Activated CD4-positive, alpha-beta T cell treated with anti-CD3 and anti-CD28 coated beads for 36 hours (primary cell): ENCODE results near the gene RXRA. TPM values are rescaled to one million over a fixed set of nuclear protein-coding genes. Genes with fewer than 3 reads are reported as not detected.

Experiments used
- ATAC-seq: fragments of 200-7000 bp; cut with Tn5 transposase; one replicate; pipeline ENCODE4 v1.10.0; 2021; ENCODE audit warnings: mild to moderate bottlenecking, moderate library complexity
- CTCF ChIA-PET: fragments of 350-600 bp; sonication (Branson Sonifier 250); formaldehyde crosslinking; loops from one replicate; lab custom pipeline; 2021; ENCODE audit warnings: antibody characterized with exemption; lab: Charles Lee
- POLR2A ChIA-PET: fragments of 350-600 bp; sonication (Branson Sonifier 250); formaldehyde crosslinking; loops from one replicate; lab custom pipeline; 2021; ENCODE audit warnings: antibody characterized with exemption, inconsistent platforms; lab: Charles Lee
- DNase-seq: peaks from one replicate; pipeline ENCODE4 v3.0.0-alpha.2; 2020
- H3K27ac Mint-ChIP-seq: one replicate; pipeline ENCODE4 v1.8.0; 2021; ENCODE audit warnings: mixed read lengths
- H3K27me3 Mint-ChIP-seq: one replicate; pipeline ENCODE4 v1.8.0; 2021; ENCODE audit warnings: mixed read lengths
- H3K36me3 Mint-ChIP-seq: one replicate; pipeline ENCODE4 v1.8.0; 2021; ENCODE audit warnings: low read depth, mixed read lengths
- H3K4me1 Mint-ChIP-seq: one replicate; pipeline ENCODE4 v1.8.0; 2021; ENCODE audit warnings: mixed read lengths
- H3K4me3 Mint-ChIP-seq: one replicate; pipeline ENCODE4 v1.8.0; 2021; ENCODE audit warnings: mild to moderate bottlenecking, moderate library complexity, mixed read lengths
- H3K9me3 Mint-ChIP-seq: one replicate; pipeline ENCODE4 v1.8.0; 2021; ENCODE audit warnings: low read depth, mixed read lengths
- intact Hi-C, 2 experiments: fragments of 100-400 bp; cut with DNase I in 1 of 2; cut with micrococcal nuclease in 1 of 2; formaldehyde crosslinking; loops; one replicate each; pipeline versions ENCODE4 v1.14.2 to v1.15.1; 2022 to 2024; cut with DNase I, micrococcal nuclease
- total RNA-seq, 2 experiments: library from RNA; stranded (reverse); gene quantifications; one replicate each; pipeline ENCODE4 v1.2.3, GENCODE V29; 2021

RXRA gene
- total RNA-seq, 2 experiments from 2014 or later, result 17.6 to 20.9 TPM

DNA sequence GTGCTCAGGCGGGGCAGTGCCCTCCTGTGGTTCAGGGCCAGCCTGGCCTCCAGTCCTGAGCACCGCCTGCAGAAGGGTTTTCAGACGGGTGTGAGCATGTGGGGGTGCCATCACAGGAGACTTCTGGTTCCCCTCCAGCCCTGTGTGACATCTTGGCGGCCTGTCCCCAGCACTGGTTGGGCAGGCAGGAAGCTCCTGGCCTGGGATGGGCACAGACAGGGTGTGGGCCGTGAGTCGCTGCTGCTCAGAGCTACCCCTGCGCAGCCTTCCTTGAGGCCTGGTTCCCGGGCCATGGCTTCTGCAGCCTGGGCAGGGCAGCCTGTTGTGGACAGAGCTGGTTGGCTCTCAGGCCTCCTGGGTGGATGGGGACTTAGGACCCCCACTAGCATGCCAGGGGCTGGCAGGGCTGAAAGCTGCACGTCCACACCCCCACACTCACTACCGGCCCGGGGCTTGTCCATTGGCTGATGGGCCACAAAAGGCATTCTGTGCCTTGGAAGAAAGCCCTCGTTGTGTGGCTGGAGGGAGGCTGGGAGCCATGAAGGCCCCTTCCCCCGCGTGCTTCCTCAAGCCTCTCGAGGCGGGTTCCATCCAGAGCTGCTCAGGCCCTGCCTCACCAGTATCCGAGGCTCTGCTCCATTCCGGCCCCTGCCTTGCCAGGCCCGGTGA, 58.7 kb downstream of the RXRA start:
- intact Hi-C loops, result no loop called here
- CTCF ChIA-PET, result interaction anchor here (0.9 to 1.0 kb wide), 2 partner anchors 9 to 58 kb away, joined by 3 to 4 read pairs; no protein-coding TSS in a partner anchor

DNA sequence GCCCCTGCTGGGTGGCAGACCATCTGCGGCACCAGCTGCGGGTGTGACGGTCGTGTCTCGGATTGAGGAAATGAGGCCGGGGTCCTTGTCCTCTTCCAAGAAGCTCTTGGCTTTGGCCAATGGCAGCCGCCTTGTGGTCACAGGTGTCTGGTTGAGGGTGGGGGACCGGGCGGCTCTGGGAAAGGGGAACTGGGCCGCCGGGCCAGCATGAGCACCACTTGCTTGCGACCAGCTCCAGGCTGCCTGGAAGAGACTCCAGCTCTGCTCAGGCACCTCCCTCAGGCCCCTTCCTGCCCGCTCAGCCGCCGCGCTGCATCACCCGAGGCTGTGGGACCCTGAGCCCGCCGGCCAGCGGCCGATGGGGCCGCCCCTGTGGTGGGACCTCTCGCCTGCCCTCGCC, 59.7 kb downstream of the RXRA start:
- Mint-ChIP-seq H3K4me3 (no peak overlapping the region), H3K27ac (no peak overlapping the region), H3K9me3 (no peaks in the 10 kb centered on the region), H3K27me3 (peaks cover 6% of the 10 kb centered on the region), H3K4me1 (peaks cover 38% of the 10 kb centered on the region), H3K36me3 (no peaks in the 10 kb centered on the region)
- POLR2A ChIA-PET, result no interaction called here
- ATAC-seq, result no peak
- DNase-seq, result no peak
- intact Hi-C loops, result no loop called here
- CTCF ChIA-PET, result interaction anchor here (0.5 kb wide), 1 partner anchor 15 kb away, joined by 3 read pairs; no protein-coding TSS in a partner anchor

More for the DNA sequence above, 58.7 kb downstream of the RXRA start:
- Mint-ChIP-seq H3K27me3 (peaks cover 6% of the 10 kb centered on the region), H3K36me3 (no peaks in the 10 kb centered on the region), H3K27ac (no peak overlapping the region), H3K4me1 (peaks cover 28% of the 10 kb centered on the region), H3K4me3 (no peak overlapping the region), H3K9me3 (no peaks in the 10 kb centered on the region)
- POLR2A ChIA-PET, result interaction anchor here (0.7 kb wide), 1 partner anchor 22 kb away, joined by 3 read pairs; no protein-coding TSS in a partner anchor
- no peak for ATAC-seq
- no peak for DNase-seq

DNA sequence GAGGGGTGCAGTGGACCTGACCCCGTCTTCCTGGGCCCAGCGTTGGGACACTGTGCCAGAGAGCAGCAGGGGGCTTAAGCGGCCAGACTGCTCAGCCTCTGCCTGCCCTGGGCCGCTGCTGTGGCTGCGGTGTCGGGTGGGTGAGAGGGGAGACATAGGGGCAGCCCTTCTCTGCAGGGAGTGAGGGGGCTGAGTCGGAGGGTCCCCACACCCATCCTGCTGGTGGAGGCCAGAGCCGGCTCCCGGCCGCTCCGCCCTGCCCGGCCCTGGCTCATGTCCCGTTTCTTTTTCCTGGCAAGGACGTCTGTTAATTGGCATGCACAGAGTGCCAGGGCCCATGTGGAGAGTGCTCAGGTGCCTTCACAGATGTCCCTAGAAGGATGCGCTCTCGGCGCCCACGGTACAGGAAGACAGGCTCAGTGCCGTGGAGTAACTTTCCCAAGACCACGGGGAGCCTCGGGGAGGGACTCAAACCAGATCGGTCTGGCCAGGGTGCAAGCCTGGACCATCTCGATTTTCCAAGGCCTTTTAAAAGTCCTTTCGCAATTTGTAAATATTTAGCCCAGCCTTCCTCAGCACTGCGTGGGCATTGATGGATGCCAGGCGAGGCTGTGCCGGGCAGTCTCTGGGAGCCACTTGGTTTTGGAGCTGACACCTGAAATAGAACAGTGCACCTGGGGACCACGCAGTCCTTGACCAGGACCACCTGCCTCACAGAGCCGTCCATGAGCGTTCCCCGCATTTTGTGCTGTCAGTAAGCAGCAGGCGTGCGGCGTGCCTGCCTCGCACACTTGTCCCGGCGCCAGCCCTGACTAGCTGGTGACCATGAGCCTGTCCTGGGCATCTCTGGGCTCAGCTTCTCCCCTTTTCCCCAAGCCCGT, 60.9 kb downstream of the RXRA start:
- H3K4me1 Mint-ChIP-seq, result peaks cover 38% of the 10 kb centered on the region
- ATAC-seq, result no peak
- no peaks in the 10 kb centered on the region for H3K36me3 Mint-ChIP-seq
- intact Hi-C loops, result no loop called here
- H3K4me3 Mint-ChIP-seq, result no peak overlapping the region
- ChIA-PET CTCF (interaction anchor here (0.7 to 1.1 kb wide), 2 partner anchors 11 to 56 kb away, joined by 3 to 4 read pairs; no protein-coding TSS in a partner anchor), POLR2A (interaction anchor here (0.7 kb wide), 1 partner anchor 65 kb away, joined by 3 read pairs; no protein-coding TSS in a partner anchor)
- DNase-seq, result no peak
- H3K27ac Mint-ChIP-seq, result peak overlapping the region; percentile 29
- H3K27me3 Mint-ChIP-seq, result peaks cover 6% of the 10 kb centered on the region
- no peaks in the 10 kb centered on the region for H3K9me3 Mint-ChIP-seq

DNA sequence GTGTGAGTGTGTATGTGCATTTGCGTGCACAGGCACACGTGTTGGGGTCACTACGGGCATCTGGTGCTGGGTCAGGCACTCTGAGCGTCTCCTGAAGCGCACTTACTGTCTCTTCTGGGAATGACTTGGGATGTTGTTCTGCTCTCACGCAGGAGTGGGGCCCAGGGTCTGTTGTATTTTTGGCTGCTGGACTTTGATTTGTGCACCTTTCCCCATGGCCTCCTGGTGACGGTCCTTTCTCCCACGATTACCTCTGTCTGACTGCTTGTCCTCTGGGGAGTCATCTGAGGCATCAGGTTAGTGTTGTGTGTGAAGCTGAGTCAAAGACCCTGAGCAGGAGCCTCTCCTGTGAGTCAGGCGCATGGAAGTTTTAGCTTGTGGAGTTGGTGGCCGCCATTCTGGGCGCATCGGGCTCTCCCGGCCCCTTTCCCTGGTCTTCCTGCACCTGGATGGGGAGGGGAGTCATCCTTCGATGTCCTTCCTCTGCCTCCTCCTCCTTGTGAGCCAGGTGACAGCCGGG, 62.1 kb downstream of the RXRA start:
- no peak for ATAC-seq
- CTCF ChIA-PET, result interaction anchor here (1.1 kb wide), 1 partner anchor 55 kb away, joined by 3 read pairs; no protein-coding TSS in a partner anchor

DNA sequence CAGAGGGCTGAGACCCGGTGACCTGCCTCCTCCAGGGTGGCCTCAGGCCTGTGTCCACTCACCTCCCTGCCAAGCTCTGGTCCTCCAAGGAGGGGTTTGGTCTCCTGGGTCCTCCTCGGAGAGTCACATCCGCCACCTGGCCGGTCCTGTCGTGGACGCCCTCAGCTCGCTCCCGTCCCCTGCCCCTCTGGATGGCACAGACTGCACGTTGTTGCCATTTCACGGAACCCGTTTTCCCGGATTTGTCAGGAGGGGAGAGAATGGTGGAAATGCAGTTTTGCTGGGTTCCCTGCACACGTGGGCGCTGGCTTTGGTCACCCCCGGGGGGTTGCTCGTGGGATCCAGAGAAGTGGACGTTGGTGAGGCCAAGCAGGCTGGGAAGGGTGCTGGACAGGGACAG, 62.7 kb downstream of the RXRA start:
- Mint-ChIP-seq H3K9me3 (peaks cover 2% of the 10 kb centered on the region), H3K36me3 (peaks cover 3% of the 10 kb centered on the region), H3K27me3 (peaks cover 9% of the 10 kb centered on the region), H3K27ac (no peak overlapping the region), H3K4me1 (peaks cover 45% of the 10 kb centered on the region), H3K4me3 (no peak overlapping the region)
- intact Hi-C loops, result no loop called here
- ChIA-PET CTCF (no interaction called here), POLR2A (no interaction called here)
- ATAC-seq, result no peak
- DNase-seq, result no peak

More for the DNA sequence above, 62.1 kb downstream of the RXRA start:
- POLR2A ChIA-PET, result interaction anchor here (0.7 kb wide), 1 partner anchor 66 kb away, joined by 3 read pairs; no protein-coding TSS in a partner anchor
- no peaks in the 10 kb centered on the region for H3K36me3 Mint-ChIP-seq
- H3K4me3 Mint-ChIP-seq, result no peak overlapping the region
- H3K9me3 Mint-ChIP-seq, result no peaks in the 10 kb centered on the region
- peaks cover 6% of the 10 kb centered on the region for H3K27me3 Mint-ChIP-seq
- intact Hi-C loops, result no loop called here
- no peak overlapping the region for H3K27ac Mint-ChIP-seq
- H3K4me1 Mint-ChIP-seq, result peaks cover 38% of the 10 kb centered on the region
- no peak for DNase-seq

DNA sequence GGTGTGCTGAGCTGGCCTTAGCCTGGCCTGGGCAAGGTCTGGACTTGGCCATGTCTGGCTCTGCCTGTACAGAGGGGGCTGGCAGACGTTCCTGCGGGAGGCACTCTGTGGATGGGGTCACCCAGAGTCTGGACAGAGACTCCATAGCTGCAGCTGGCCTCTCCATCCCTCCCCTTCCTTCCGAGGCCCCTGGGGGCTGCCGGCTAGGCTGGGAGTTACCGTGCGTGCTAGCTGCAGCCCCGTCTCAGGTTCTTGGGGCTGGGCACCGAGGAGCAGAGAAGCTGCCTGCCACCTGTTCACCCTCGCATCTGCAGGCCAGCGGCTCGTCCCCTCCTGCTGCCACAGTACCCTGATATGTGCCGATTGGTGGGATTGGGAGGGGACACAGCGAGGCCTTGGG, 63.4 kb downstream of the RXRA start:
- Mint-ChIP-seq H3K4me3 (no peak overlapping the region), H3K4me1 (peaks cover 49% of the 10 kb centered on the region), H3K36me3 (peaks cover 5% of the 10 kb centered on the region), H3K27ac (no peak overlapping the region), H3K9me3 (peaks cover 5% of the 10 kb centered on the region), H3K27me3 (peaks cover 11% of the 10 kb centered on the region)
- DNase-seq (no peak), ATAC-seq (no peak)
- CTCF ChIA-PET, result no interaction called here
- POLR2A ChIA-PET, result no interaction called here
- intact Hi-C loops, result loop anchor here (1.0 to 10.0 kb wide), 8 partner anchors 65 to 1725 kb away; partner anchors contain the start of genes BRD3 (in 1 of the 2), RNU6ATAC (in 1 of the 2) and TMEM250 (in 1 of the 2)

DNA sequence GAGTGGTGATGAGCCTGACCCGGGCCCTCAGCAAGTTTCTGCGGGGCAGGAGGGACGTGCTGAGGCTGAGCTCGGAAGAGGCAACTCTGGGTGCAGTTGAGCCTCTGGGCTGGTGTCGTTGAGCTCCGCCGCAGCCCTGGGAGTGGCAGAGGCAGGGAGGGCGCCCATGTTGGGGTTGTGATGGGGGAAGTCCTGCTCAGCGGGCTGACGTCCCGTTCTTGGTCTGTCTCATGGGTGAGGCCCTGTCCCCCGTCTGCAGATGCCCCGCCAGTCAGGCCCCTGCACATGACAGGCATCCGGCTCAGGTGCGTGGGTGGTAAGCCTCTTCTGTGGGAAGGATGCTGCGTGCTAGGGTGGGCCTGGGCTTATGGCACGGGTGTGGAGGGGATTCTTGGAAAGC, 64.3 kb downstream of the RXRA start:
- Mint-ChIP-seq H3K4me1 (peaks cover 53% of the 10 kb centered on the region), H3K27me3 (peaks cover 11% of the 10 kb centered on the region), H3K36me3 (peaks cover 5% of the 10 kb centered on the region), H3K4me3 (peak overlapping the region; percentile 75), H3K27ac (peak overlapping the region; percentile 95), H3K9me3 (peaks cover 5% of the 10 kb centered on the region)
- intact Hi-C loops, result loop anchor here (1.0 to 10.0 kb wide), 8 partner anchors 66 to 1724 kb away; partner anchors contain the start of genes BRD3 (in 1 of the 2), RNU6ATAC (in 1 of the 2) and TMEM250 (in 1 of the 2)
- ATAC-seq (peak; percentile 79), DNase-seq (peak; percentile 94)
- ChIA-PET POLR2A (interaction anchor here (0.5 to 1.6 kb wide), 6 partner anchors 10 to 1114 kb away, joined by 3 to 4 read pairs (median 4); no protein-coding TSS in a partner anchor), CTCF (interaction anchor here (0.6 to 1.5 kb wide), 5 partner anchors 9 to 291 kb away, joined by 3 to 4 read pairs (median 4); no protein-coding TSS in a partner anchor)

DNA sequence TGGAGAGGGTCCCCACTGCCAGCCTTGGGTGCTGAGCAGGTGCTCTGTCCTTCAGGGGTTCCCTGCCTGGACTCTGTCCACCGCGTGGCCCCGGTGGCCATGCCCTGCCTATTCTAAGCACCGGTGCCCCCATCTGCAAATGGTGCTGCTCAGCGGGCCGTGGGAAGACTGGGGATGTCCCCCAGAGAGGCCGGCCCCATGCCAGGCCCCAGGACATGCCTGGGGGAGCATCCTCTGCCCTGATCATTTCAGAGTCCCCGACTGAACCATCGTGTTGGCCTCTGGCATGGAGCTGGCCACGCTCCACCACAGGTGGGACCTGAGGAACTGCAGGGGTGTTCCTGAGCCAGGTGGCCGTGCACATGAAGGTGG, 64.7 kb downstream of the RXRA start:
- intact Hi-C loops, result loop anchor here (1.0 to 10.0 kb wide), 12 partner anchors 16 to 1724 kb away; partner anchors contain the start of genes RNU6ATAC (in 2 of the 2), BRD3 (in 1 of the 2), BRD3OS (in 1 of the 2) and TMEM250 (in 1 of the 2)
- POLR2A ChIA-PET, result interaction anchor here (0.6 to 1.6 kb wide), 7 partner anchors 9 to 1103 kb away, joined by 3 to 6 read pairs (median 3); no protein-coding TSS in a partner anchor
- H3K36me3 Mint-ChIP-seq, result peaks cover 5% of the 10 kb centered on the region
- peak overlapping the region; percentile 95 for H3K27ac Mint-ChIP-seq
- CTCF ChIA-PET, result interaction anchor here (0.9 to 1.5 kb wide), 5 partner anchors 9 to 220 kb away, joined by 4 read pairs; no protein-coding TSS in a partner anchor
- H3K9me3 Mint-ChIP-seq, result peaks cover 5% of the 10 kb centered on the region
- peak overlapping the region; percentile 75 for H3K4me3 Mint-ChIP-seq
- DNase-seq (no peak), ATAC-seq (peak; percentile 22)
- peaks cover 57% of the 10 kb centered on the region for H3K4me1 Mint-ChIP-seq
- peaks cover 11% of the 10 kb centered on the region for H3K27me3 Mint-ChIP-seq

DNA sequence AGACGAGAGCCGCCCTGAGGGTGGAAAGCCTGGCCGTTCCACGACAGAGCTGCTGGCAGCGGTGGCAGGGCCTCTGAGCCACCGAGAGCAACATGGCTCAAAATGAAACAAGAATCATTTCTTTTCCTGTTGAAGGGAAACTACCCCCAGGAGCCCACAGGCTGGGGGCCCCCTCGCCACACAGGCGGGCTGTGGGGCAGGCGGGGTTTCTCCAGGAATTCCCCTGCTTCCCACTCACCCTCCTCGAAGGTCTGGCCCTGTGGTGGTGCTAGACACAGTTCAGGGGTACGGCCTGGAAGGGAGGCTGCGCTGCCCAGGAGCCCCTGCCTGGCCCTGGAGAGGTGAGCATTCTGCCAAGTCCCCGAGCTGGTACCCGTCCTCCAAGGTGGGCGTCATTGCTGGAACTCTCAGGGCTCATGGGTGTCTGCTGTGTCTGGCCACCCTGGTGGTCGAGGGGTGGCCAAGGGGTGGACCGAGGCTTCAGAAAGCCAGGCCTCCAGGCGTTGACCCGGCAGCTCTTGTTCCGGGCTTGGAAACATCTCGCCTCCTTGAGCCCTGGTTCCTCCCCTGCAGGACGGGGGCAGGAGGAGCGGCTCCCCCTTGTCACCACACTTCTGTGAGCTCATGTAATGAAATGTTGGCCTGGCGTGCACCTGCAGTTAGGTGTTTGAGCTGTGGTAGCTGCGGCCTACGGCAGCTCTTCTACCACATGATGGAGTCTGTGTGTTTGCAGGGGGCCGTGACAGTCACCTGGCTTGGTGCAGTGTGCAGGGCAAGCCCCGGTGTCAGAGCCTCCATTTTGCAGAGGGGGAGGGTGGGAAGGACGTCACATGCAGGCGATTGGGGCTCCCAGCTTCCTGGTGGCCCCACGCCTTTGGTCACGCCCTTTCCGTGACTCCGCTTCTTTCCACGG, 65.3 kb downstream of the RXRA start:
- Mint-ChIP-seq H3K27me3 (peaks cover 11% of the 10 kb centered on the region), H3K9me3 (peaks cover 5% of the 10 kb centered on the region), H3K27ac (peak overlapping the region; percentile 95), H3K4me1 (peaks cover 64% of the 10 kb centered on the region), H3K36me3 (peaks cover 5% of the 10 kb centered on the region), H3K4me3 (peak overlapping the region; percentile 75)
- CTCF ChIA-PET, result interaction anchor here (0.7 to 1.5 kb wide), 5 partner anchors 10 to 221 kb away, joined by 3 to 4 read pairs (median 4); no protein-coding TSS in a partner anchor
- intact Hi-C loops, result loop anchor here (1.0 to 10.0 kb wide), 11 partner anchors 16 to 1723 kb away; partner anchors contain the start of genes RNU6ATAC (in 2 of the 2), BRD3 (in 1 of the 2), BRD3OS (in 1 of the 2) and TMEM250 (in 1 of the 2)
- POLR2A ChIA-PET, result interaction anchor here (0.6 to 1.6 kb wide), 6 partner anchors 11 to 1103 kb away, joined by 3 to 6 read pairs (median 3); no protein-coding TSS in a partner anchor
- ATAC-seq (peak; percentile 69), DNase-seq (peak; percentile 89)
